Breast epithelium (tissue), 4 donors: Measurements from ENCODE around the gene WNT7B. TPM values are rescaled to one million over a fixed set of nuclear protein-coding genes. Genes with fewer than 3 reads are reported as not detected.

Experiments used
- DNase-seq, 2 donors: peaks; one replicate each; pipeline ENCODE4 v3.0.0-alpha.2; 2019; ENCODE audit warnings: low spot score in 2 of 2
- H3K27ac ChIP-seq, 2 donors: fragments of 200-600 bp; sonication (generic) in 1 of 2; one replicate each; pipeline ENCODE4 v1.5.1; 2016 to 2019; ENCODE audit warnings: mild to moderate bottlenecking in 1 of 2
- H3K27me3 ChIP-seq, 2 donors: fragments of 200-600 bp; sonication (generic) in 1 of 2; one replicate each; pipeline versions ENCODE4 v1.5.1 to v1.6.0; 2017 to 2019; ENCODE audit warnings: control low read depth in 1 of 2, mild to moderate bottlenecking in 1 of 2
- H3K36me3 ChIP-seq: fragments of 200-600 bp; one replicate; pipeline ENCODE4 v1.5.1; 2019
- H3K4me1 ChIP-seq, 2 donors: fragments of 200-600 bp; sonication (generic); one replicate each; pipeline ENCODE4 v1.5.1; 2016 to 2019; ENCODE audit warnings: control low read depth in 1 of 2
- H3K4me3 ChIP-seq, 3 donors: fragments of 200-600 bp; sonication (generic); 1 replicate in 2 of 3; 2 replicates in 1 of 3; pipeline ENCODE4 v1.5.1; 2016 to 2019; ENCODE audit warnings: mild to moderate bottlenecking in 3 of 3, moderate library complexity in 2 of 3
- H3K9me3 ChIP-seq, 2 donors: fragments of 200-600 bp; sonication (generic) in 1 of 2; one replicate each; pipeline ENCODE4 v1.5.1; 2016 to 2019; ENCODE audit warnings: control low read depth in 1 of 2
- CTCF ChIP-seq, 3 donors: fragments of 450-650 bp; IDR thresholded peaks; one replicate each; pipeline ENCODE4 v1.5.1; 2016 to 2017; ENCODE audit warnings: antibody characterized with exemption in 3 of 3, mild to moderate bottlenecking in 3 of 3, moderate library complexity in 3 of 3
- POLR2A ChIP-seq: fragments of 450-650 bp; IDR thresholded peaks from one replicate; pipeline ENCODE4 v1.6.1; 2016; ENCODE audit warnings: antibody characterized with exemption, mild to moderate bottlenecking, moderate library complexity
- POLR2AphosphoS5 ChIP-seq, 3 donors: sonication (generic); formaldehyde crosslinking; IDR thresholded peaks; one replicate each; pipeline ENCODE4 v1.6.1; 2017; ENCODE audit warnings: antibody characterized with exemption in 3 of 3
- intact Hi-C: fragments of 100-400 bp; cut with DNase I; formaldehyde crosslinking; loops from one replicate; pipeline ENCODE4 v1.15.1; 2023; ENCODE audit warnings: low total_unique reads
- total RNA-seq, 3 donors: library from RNA; depleted of rRNA; stranded (reverse); fragments of >200 nt; gene quantifications; one replicate each; pipeline ENCODE4 v1.1.0, GENCODE V29; 2016

Gene WNT7B
- total RNA-seq, 3 donors from 2014 or later, result 2.2 to 2.9 TPM; not detected in 1

- DNase-seq, result no peak
- intact Hi-C loops, result loop anchor here (2.0 kb wide), 1 partner anchor 104 kb away; no protein-coding TSS in a partner anchor
- TF ChIP-seq CTCF (IDR thresholded peaks at IDR 0.05) (no peak), POLR2A (no peak), POLR2AphosphoS5 (IDR thresholded peaks at IDR 0.05) (no peak)
- Histone ChIP-seq H3K36me3 (no peaks in the 10 kb centered on the region), H3K9me3 (peaks cover 0 to 5% of the 10 kb centered on the region in 2 donors), H3K27ac (peak overlapping the region; percentile 98 to 99), H3K27me3 (no peaks in the 10 kb centered on the region), H3K4me3 (no peak overlapping the region), H3K4me1 (peaks cover 22 to 26% of the 10 kb centered on the region in 2 donors)
These were observed 34.1 kb upstream of the WNT7B start for GRCh38 chr22:46010951-46011626.

- no peak for DNase-seq
- no peaks in the 10 kb centered on the region for H3K36me3 ChIP-seq
- H3K4me3 ChIP-seq, result no peak overlapping the region
- H3K27me3 ChIP-seq, result no peaks in the 10 kb centered on the region
- peak overlapping the region in 1 of 2 donors; percentile 37 for H3K27ac ChIP-seq
- intact Hi-C loops, result loop anchor here (2.0 kb wide), 1 partner anchor 104 kb away; no protein-coding TSS in a partner anchor
- peaks cover 0 to 5% of the 10 kb centered on the region in 2 donors for H3K9me3 ChIP-seq
- peaks cover 22 to 26% of the 10 kb centered on the region in 2 donors for H3K4me1 ChIP-seq
- TF ChIP-seq CTCF (IDR thresholded peaks at IDR 0.05), result no peak
- no peak for TF ChIP-seq POLR2AphosphoS5 (IDR thresholded peaks at IDR 0.05)
- no peak for TF ChIP-seq POLR2A
These were observed 33.4 kb upstream of the WNT7B start for GRCh38 chr22:46010207-46010867.

DNA sequence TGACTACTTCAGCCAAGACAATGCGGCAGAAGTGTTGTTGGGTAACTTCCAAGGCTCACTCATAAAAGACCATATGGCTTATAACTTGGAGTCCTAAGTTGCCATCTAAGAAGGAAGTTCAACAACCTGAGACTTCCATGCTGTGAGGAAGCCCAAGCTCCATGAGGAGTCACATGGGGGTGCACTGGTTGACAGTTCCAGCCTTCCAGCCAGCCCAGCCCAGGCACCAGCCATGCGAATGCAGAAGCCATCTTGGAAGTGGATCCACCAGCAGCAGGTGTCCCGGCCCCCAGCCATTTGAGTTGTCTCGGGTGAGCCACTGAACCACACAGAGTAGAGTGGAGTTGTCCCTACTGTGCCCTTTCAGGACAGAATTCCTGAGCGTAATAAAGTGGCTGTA, 32.8 kb upstream of the WNT7B start:
- H3K27ac ChIP-seq, result peak overlapping the region; percentile 10 to 100
- DNase-seq, result no peak

GRCh38 chr22:46008836-46009596, 32.1 kb upstream of the WNT7B start:
- H3K27ac ChIP-seq, result peak overlapping the region; percentile 98 to 100
- TF ChIP-seq CTCF (IDR thresholded peaks at IDR 0.05) (no peak), POLR2AphosphoS5 (IDR thresholded peaks at IDR 0.05) (no peak), POLR2A (no peak)
- H3K4me1 ChIP-seq, result peaks cover 22 to 26% of the 10 kb centered on the region in 2 donors
- intact Hi-C loops, result no loop called here
- no peak overlapping the region for H3K4me3 ChIP-seq
- no peaks in the 10 kb centered on the region for H3K36me3 ChIP-seq
- H3K9me3 ChIP-seq, result peaks cover 0 to 5% of the 10 kb centered on the region in 2 donors
- no peaks in the 10 kb centered on the region for H3K27me3 ChIP-seq
- DNase-seq, result no peak

More for the DNA sequence above, 32.8 kb upstream of the WNT7B start:
- Histone ChIP-seq H3K4me3 (no peak overlapping the region), H3K36me3 (no peaks in the 10 kb centered on the region), H3K27me3 (no peaks in the 10 kb centered on the region), H3K9me3 (peaks cover 0 to 5% of the 10 kb centered on the region in 2 donors), H3K4me1 (peaks cover 22 to 26% of the 10 kb centered on the region in 2 donors)
- no peak for TF ChIP-seq CTCF (IDR thresholded peaks at IDR 0.05)
- no peak for TF ChIP-seq POLR2AphosphoS5 (IDR thresholded peaks at IDR 0.05)
- TF ChIP-seq POLR2A, result no peak
- intact Hi-C loops, result loop anchor here (2.0 kb wide), 1 partner anchor 105 kb away; no protein-coding TSS in a partner anchor
